ENCODE results near the gene CHML.
"Not testable (repeated sequence)": the region's sequence is repeated elsewhere in the genome, so short reads cannot be mapped to it uniquely, and the experiment has no call there.

GRCh38 chr1:241681861-241682448 is 41.8 kb upstream of the CHML start:
- TF ChIP-seq POLR2A, POLR2AphosphoS5, EP300 (IDR thresholded peaks at IDR 0.05): not testable (repeated sequence)
- TF ChIP-seq, protein P1, sequence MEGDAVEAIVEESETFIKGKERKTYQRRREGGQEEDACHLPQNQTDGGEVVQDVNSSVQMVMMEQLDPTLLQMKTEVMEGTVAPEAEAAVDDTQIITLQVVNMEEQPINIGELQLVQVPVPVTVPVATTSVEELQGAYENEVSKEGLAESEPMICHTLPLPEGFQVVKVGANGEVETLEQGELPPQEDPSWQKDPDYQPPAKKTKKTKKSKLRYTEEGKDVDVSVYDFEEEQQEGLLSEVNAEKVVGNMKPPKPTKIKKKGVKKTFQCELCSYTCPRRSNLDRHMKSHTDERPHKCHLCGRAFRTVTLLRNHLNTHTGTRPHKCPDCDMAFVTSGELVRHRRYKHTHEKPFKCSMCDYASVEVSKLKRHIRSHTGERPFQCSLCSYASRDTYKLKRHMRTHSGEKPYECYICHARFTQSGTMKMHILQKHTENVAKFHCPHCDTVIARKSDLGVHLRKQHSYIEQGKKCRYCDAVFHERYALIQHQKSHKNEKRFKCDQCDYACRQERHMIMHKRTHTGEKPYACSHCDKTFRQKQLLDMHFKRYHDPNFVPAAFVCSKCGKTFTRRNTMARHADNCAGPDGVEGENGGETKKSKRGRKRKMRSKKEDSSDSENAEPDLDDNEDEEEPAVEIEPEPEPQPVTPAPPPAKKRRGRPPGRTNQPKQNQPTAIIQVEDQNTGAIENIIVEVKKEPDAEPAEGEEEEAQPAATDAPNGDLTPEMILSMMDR (IDR thresholded peaks at IDR 0.05), result not testable (repeated sequence)

Measured in sigmoid colon (tissue), 4 donors.